Effector CD4-positive, alpha-beta T cell (primary cell): ENCODE results near the gene AP1S2.

Experiments used
- DNase-seq: peaks from one replicate; pipeline ENCODE4 v3.0.0-alpha.2; 2020

Gene AP1S2

GRCh38 chrX:15804563-15804962 lies 50.0 kb downstream of the AP1S2 start:
- no peak for DNase-seq

GRCh38 chrX:15797707-15798106 lies 56.9 kb downstream of the AP1S2 start:
- DNase-seq = no peak

- DNase-seq = no peak
Measured at GRCh38 chrX:15790769-15791290, 63.8 kb downstream of the AP1S2 start.

- DNase-seq = peak; percentile 91
Measured at GRCh38 chrX:15789979-15790768, 64.4 kb downstream of the AP1S2 start, which contains the start of gene ZRSR2. TSS of gene ZRSR2 (plus strand) at chrX:15790484. CDS start at chrX:15790496, 12 bp downstream.

- no peak for DNase-seq
Measured at GRCh38 chrX:15786915-15787314, 67.7 kb downstream of the AP1S2 start.

- DNase-seq = no peak
Measured at GRCh38 chrX:15785176-15785750, 69.3 kb downstream of the AP1S2 start.

GRCh38 chrX:15781961-15782699 lies 72.5 kb downstream of the AP1S2 start:
- DNase-seq = no peak
